HCT116 (cell line): Measurements from ENCODE around the gene JCAD. TPM values are rescaled to one million over a fixed set of nuclear protein-coding genes. Genes with fewer than 3 reads are reported as not detected.

Experiments
- ATAC-seq: fragments of 200-7000 bp; cut with Tn5 transposase; 2 replicates; pipeline ENCODE4 v1.9.1; 2020; ENCODE audit warnings: mild to moderate bottlenecking, moderate library complexity
- BruUV-seq: library from RNA; stranded (reverse); fragments of 400-500 nt; replicated peaks from 2 replicates; lab custom pipeline; 2021; lab: Mats Ljungman, UMichigan
- CTCF ChIA-PET: fragments of 300-600 bp; sonication (Branson Sonifier 250); formaldehyde crosslinking; loops from one replicate; lab custom pipeline; 2021; ENCODE audit warnings: antibody characterized with exemption; lab: Charles Lee
- POLR2A ChIA-PET: fragments of 300-600, 350-600 bp; sonication (Branson Sonifier 250); formaldehyde crosslinking; loops from one replicate; lab custom pipeline; 2021; ENCODE audit warnings: antibody characterized with exemption; lab: Charles Lee
- RAD21 ChIA-PET, 2 experiments: fragments of 300-600 bp; sonication (Branson Sonifier 250); formaldehyde crosslinking; loops; one replicate each; lab custom pipeline; 2023; ENCODE audit warnings: low total read pairs in 2 of 2; ENCODE audit not compliant: uncharacterized antibody in 2 of 2, unreplicated experiment in 2 of 2, low non-redundant PET in 1 of 2; lab: Charles Lee
- DNase-seq: peaks from one replicate; pipeline ENCODE4 v3.0.0-alpha.2; 2010; ENCODE audit warnings: low read depth, low spot score
- H2AFZ ChIP-seq: fragments of 200-600 bp; shearing (Covaris generic), sonication (generic); 2 replicates; pipeline ENCODE4 v1.6.1; 2017; ENCODE audit warnings: low read depth, mixed run types, mixed read lengths, antibody characterized with exemption, low read length; ENCODE audit not compliant: poor library complexity, severe bottlenecking
- H3K27ac ChIP-seq: 2 replicates; pipeline ENCODE4 v1.5.1; 2012; ENCODE audit warnings: low read depth, low read length
- H3K27me3 ChIP-seq: fragments of 200-600 bp; sonication (generic); 2 replicates; pipeline ENCODE4 v1.6.1; 2016; ENCODE audit warnings: mixed run types, low read length, mixed read lengths; ENCODE audit not compliant: insufficient read depth
- H3K36me3 ChIP-seq, 2 experiments: fragments of 200-500 bp in 1 of 2; fragments of 200-600 bp in 1 of 2; sonication (Bioruptor generic) in 1 of 2; sonication (generic) in 1 of 2; 2 replicates each; pipeline versions ENCODE4 v1.5.1 to v1.6.1; 2014 to 2016; ENCODE audit warnings: low read length in 2 of 2, inconsistent platforms in 1 of 2, mixed read lengths in 1 of 2, mixed run types in 1 of 2; ENCODE audit not compliant: insufficient read depth in 2 of 2, control insufficient read depth in 1 of 2
- H3K4me1 ChIP-seq, 2 experiments: fragments of 200-600 bp in 1 of 2; sonication (generic) in 1 of 2; 2 replicates each; pipeline versions ENCODE4 v1.5.1 to v1.6.1; 2012 to 2017; ENCODE audit warnings: low read length in 2 of 2, inconsistent platforms in 1 of 2, mild to moderate bottlenecking in 1 of 2, mixed read lengths in 1 of 2, mixed run types in 1 of 2, moderate library complexity in 1 of 2; ENCODE audit not compliant: insufficient read depth in 2 of 2, control insufficient read depth in 1 of 2
- H3K4me2 ChIP-seq: fragments of 200-600 bp; sonication (generic); 2 replicates; pipeline ENCODE4 v1.6.1; 2017; ENCODE audit warnings: mixed run types, low read length, mixed read lengths
- H3K4me3 ChIP-seq, 2 experiments: fragments of 200-600 bp in 1 of 2; sonication (generic) in 1 of 2; replicated peaks in 1 of 2; 2 replicates each; pipeline ENCODE4 v1.5.1; 2011 to 2016; ENCODE audit warnings: low read length in 2 of 2, control low read depth in 1 of 2, low read depth in 1 of 2, mild to moderate bottlenecking in 1 of 2, mixed read lengths in 1 of 2, mixed run types in 1 of 2
- H3K79me2 ChIP-seq: fragments of 200-600 bp; sonication (generic); 2 replicates; pipeline ENCODE4 v1.6.1; 2017; ENCODE audit warnings: mild to moderate bottlenecking, mixed run types, low read length, moderate library complexity, mixed read lengths; ENCODE audit not compliant: insufficient read depth
- H3K9ac ChIP-seq: fragments of 200-600 bp; sonication (generic); 2 replicates; pipeline ENCODE4 v1.6.1; 2016; ENCODE audit warnings: low read length, mixed read lengths
- H3K9me2 ChIP-seq: fragments of 200-600 bp; sonication (generic), shearing (Covaris generic); 2 replicates; pipeline ENCODE4 v1.6.1; 2017; ENCODE audit warnings: mixed run types, mild to moderate bottlenecking, moderate library complexity; ENCODE audit not compliant: insufficient read depth
- H3K9me3 ChIP-seq, 2 experiments: fragments of 200-500 bp in 1 of 2; fragments of 200-600 bp in 1 of 2; sonication (Bioruptor generic) in 1 of 2; sonication (generic) in 1 of 2; 2 replicates each; pipeline ENCODE4 v1.6.1; 2014 to 2017; ENCODE audit warnings: low read length in 2 of 2, mixed read lengths in 2 of 2, inconsistent platforms in 1 of 2, low read depth in 1 of 2, mild to moderate bottlenecking in 1 of 2, mixed run types in 1 of 2, moderate library complexity in 1 of 2; ENCODE audit not compliant: control insufficient read depth in 1 of 2, insufficient read depth in 1 of 2
- H4K20me1 ChIP-seq: fragments of 200-600 bp; sonication (generic), shearing (Covaris generic); 2 replicates; pipeline ENCODE4 v1.6.1; 2017; ENCODE audit warnings: mixed run types, mild to moderate bottlenecking, moderate library complexity; ENCODE audit not compliant: insufficient read depth
- ATF3 ChIP-seq: IDR thresholded peaks from 2 replicates; pipeline ENCODE4 v1.6.1; 2012
- CBX3 ChIP-seq: IDR thresholded peaks from 2 replicates; pipeline ENCODE4 v1.6.1; 2012; ENCODE audit warnings: low read depth
- CTCF ChIP-seq, 3 experiments: fragments of 200-600 bp in 1 of 3; sonication (generic) in 1 of 3; IDR thresholded peaks in 2 of 3; conservative IDR thresholded peaks in 1 of 3; 2 replicates each; pipeline ENCODE4 v1.5.1; 2012 to 2017; ENCODE audit warnings: low read depth in 2 of 3, low read length in 2 of 3, antibody characterized with exemption in 1 of 3, borderline replicate concordance in 1 of 3, control low read depth in 1 of 3, mild to moderate bottlenecking in 1 of 3, mixed read lengths in 1 of 3, mixed run types in 1 of 3, moderate library complexity in 1 of 3; ENCODE audit not compliant: insufficient read depth in 1 of 3
- ELF1 ChIP-seq: IDR thresholded peaks from 2 replicates; pipeline ENCODE4 v1.6.1; 2012; ENCODE audit warnings: low read depth, borderline replicate concordance
- EZH2 ChIP-seq: fragments of 200-600 bp; sonication (generic); IDR thresholded peaks from 2 replicates; pipeline ENCODE4 v1.6.1; 2017; ENCODE audit warnings: antibody characterized with exemption, mixed run types
- EZH2phosphoT487 ChIP-seq: fragments of 200-600 bp; IDR thresholded peaks from 2 replicates; pipeline ENCODE4 v1.6.1; 2018; ENCODE audit warnings: antibody characterized with exemption, borderline replicate concordance
- JUND ChIP-seq: IDR thresholded peaks from 2 replicates; pipeline ENCODE4 v1.6.1; 2012
- SIN3A ChIP-seq: IDR thresholded peaks from 2 replicates; pipeline ENCODE4 v1.6.1; 2012; ENCODE audit warnings: low read depth
- SP1 ChIP-seq: IDR thresholded peaks from 2 replicates; pipeline ENCODE4 v1.6.1; 2012; ENCODE audit warnings: low read depth
- TCF7L2 ChIP-seq: IDR thresholded peaks from 2 replicates; pipeline ENCODE4 v1.7.0; 2011; ENCODE audit warnings: borderline replicate concordance, inconsistent platforms; ENCODE audit not compliant: insufficient read depth, insufficient read length; ENCODE audit errors: extremely low read depth
- ZBTB33 ChIP-seq: IDR thresholded peaks from 2 replicates; pipeline ENCODE4 v1.6.1; 2011; ENCODE audit warnings: mild to moderate bottlenecking, low read length, moderate library complexity; ENCODE audit not compliant: insufficient replicate concordance; ENCODE audit errors: extremely low read depth
- ZNF274 ChIP-seq: fragments of 200-500 bp; sonication (Bioruptor generic); IDR thresholded peaks from 2 replicates; pipeline ENCODE4 v1.6.1; 2014; ENCODE audit warnings: mild to moderate bottlenecking, low read depth, low read length, inconsistent platforms
- intact Hi-C: fragments of 100-400 bp; cut with micrococcal nuclease; formaldehyde crosslinking; loops from 2 replicates; pipeline ENCODE4 v1.10.0; 2022
- total RNA-seq: library from RNA; stranded (reverse); gene quantifications from one replicate; pipeline ENCODE4 v1.2.1, GENCODE V29; 2021; ENCODE audit not compliant: unreplicated experiment

Gene JCAD
- total RNA-seq, 1 experiment from 2014 or later = 17.5 TPM

GRCh38 chr10:30088178-30088577 lies 28.8 kb upstream of the JCAD start:
- TF ChIP-seq SP1 (no peak), SIN3A (no peak), ATF3 (no peak), ZBTB33 (no peak), TCF7L2 (no peak), EZH2phosphoT487 (no peak), CTCF (IDR thresholded peaks at IDR 0.05 in 2 of 3, conservative IDR thresholded peaks at IDR 0.05 in 1 of 3; ENCODE audit: borderline replicate concordance in 1 of 3, insufficient read depth in 1 of 3, low read depth in 2 of 3, low read length in 2 of 3) (no peak), EZH2 (no peak), ZNF274 (no peak), JUND (no peak), CBX3 (no peak), ELF1 (no peak)
- Histone ChIP-seq H4K20me1 (no peaks in the 10 kb centered on the region), H3K9ac (no peak overlapping the region), H3K79me2 (no peaks in the 10 kb centered on the region), H3K27ac (no peak overlapping the region), H3K4me1 (peaks cover 3 to 12% of the 10 kb centered on the region in 2 experiments; a peak in 3 of 4 replicates), H3K4me2 (no peak overlapping the region), H3K9me3 (no peaks in the 10 kb centered on the region), H2AFZ (no peak overlapping the region), H3K9me2 (no peaks in the 10 kb centered on the region), H3K27me3 (no peaks in the 10 kb centered on the region), H3K4me3 (no peak overlapping the region), H3K36me3 (no peaks in the 10 kb centered on the region)
- CTCF ChIA-PET = no interaction called here
- POLR2A ChIA-PET = no interaction called here
- ATAC-seq (no peak), DNase-seq (no peak)
- intact Hi-C loops = no loop called here
- no TSS peak for BruUV-seq
- RAD21 ChIA-PET = no interaction called here
